HEK293 (cell line): ENCODE results near the gene TSR3.

Source experiments
- ZBTB8A ChIP-seq: fragments of 450-650 bp; formaldehyde crosslinking; IDR thresholded peaks from 2 replicates; pipeline ENCODE4 v1.5.1; 2016; ENCODE audit warnings: missing biosample characterization, missing genetic modification characterization
- TF ChIP-seq, protein P1 (sequence below): fragments of 450-650 bp; formaldehyde crosslinking; IDR thresholded peaks from 2 replicates; pipeline ENCODE4 v1.5.1; 2016; ENCODE audit warnings: missing biosample characterization, missing genetic modification characterization
- TF ChIP-seq, protein P2 (sequence below): fragments of 450-650 bp; formaldehyde crosslinking; IDR thresholded peaks from 2 replicates; pipeline ENCODE4 v1.5.1; 2016; ENCODE audit warnings: missing biosample characterization, missing genetic modification characterization

DNA sequence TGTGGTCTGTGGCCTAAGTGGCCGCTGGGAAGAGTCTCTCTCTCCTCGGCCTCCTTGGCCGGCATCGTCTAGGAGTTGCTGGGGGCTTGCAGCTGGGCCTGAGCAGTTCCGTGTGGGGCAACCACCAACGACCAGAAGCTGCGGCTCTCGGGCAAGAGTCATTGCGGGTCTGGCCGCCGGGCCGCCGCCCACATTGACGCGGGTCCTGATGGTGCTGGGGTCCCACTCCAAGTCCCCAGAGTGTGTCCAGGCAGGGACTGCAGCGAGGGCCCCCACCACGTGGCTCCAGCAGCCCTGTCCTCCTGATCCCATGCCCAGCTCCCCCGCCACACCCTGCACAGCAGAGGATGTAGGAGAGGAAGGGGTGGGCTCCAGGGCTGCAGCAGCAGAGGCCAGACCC is 31.9 kb upstream of the TSR3 start:
- TF ChIP-seq, protein P1, sequence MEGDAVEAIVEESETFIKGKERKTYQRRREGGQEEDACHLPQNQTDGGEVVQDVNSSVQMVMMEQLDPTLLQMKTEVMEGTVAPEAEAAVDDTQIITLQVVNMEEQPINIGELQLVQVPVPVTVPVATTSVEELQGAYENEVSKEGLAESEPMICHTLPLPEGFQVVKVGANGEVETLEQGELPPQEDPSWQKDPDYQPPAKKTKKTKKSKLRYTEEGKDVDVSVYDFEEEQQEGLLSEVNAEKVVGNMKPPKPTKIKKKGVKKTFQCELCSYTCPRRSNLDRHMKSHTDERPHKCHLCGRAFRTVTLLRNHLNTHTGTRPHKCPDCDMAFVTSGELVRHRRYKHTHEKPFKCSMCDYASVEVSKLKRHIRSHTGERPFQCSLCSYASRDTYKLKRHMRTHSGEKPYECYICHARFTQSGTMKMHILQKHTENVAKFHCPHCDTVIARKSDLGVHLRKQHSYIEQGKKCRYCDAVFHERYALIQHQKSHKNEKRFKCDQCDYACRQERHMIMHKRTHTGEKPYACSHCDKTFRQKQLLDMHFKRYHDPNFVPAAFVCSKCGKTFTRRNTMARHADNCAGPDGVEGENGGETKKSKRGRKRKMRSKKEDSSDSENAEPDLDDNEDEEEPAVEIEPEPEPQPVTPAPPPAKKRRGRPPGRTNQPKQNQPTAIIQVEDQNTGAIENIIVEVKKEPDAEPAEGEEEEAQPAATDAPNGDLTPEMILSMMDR: no peak
- TF ChIP-seq ZBTB8A (tag by site-specific recombination): no peak
- TF ChIP-seq, protein P2, sequence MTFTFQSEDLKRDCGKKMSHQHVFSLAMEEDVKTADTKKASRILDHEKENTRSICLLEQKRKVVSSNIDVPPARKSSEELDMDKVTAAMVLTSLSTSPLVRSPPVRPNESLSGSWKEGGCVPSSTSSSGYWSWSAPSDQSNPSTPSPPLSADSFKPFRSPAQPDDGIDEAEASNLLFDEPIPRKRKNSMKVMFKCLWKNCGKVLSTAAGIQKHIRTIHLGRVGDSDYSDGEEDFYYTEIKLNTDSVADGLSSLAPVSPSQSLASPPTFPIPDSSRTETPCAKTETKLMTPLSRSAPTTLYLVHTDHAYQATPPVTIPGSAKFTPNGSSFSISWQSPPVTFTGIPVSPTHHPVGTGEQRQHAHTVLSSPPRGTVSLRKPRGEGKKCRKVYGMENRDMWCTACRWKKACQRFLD (tag by site-specific recombination): no peak
